Esophagus (tissue), 2 donors: ENCODE results near the gene PHF19. TPM values are rescaled to one million over a fixed set of nuclear protein-coding genes. Genes with fewer than 3 reads are reported as not detected.

ENCODE experiments used
- H3K27ac ChIP-seq, 2 donors: one replicate each; pipeline ENCODE4 v1.5.1; 2013; ENCODE audit warnings: low read depth in 2 of 2, mild to moderate bottlenecking in 2 of 2, inconsistent platforms in 1 of 2, low read length in 1 of 2, moderate library complexity in 1 of 2
- H3K27me3 ChIP-seq, 2 donors: one replicate each; pipeline ENCODE4 v1.6.1; 2013; ENCODE audit warnings: low read length in 2 of 2, control low read depth in 1 of 2, mild to moderate bottlenecking in 1 of 2; ENCODE audit not compliant: insufficient read depth in 2 of 2, control insufficient read depth in 1 of 2
- H3K36me3 ChIP-seq, 2 donors: one replicate each; pipeline ENCODE4 v1.6.1; 2013; ENCODE audit warnings: low read length in 1 of 2; ENCODE audit not compliant: control insufficient read depth in 2 of 2, insufficient read depth in 2 of 2
- H3K4me1 ChIP-seq, 2 donors: one replicate each; pipeline ENCODE4 v1.6.1; 2013; ENCODE audit warnings: low read length in 1 of 2; ENCODE audit not compliant: control insufficient read depth in 2 of 2, insufficient read depth in 2 of 2
- H3K4me3 ChIP-seq, 2 donors: one replicate each; pipeline ENCODE4 v1.5.1; 2013; ENCODE audit warnings: low read length in 2 of 2, mild to moderate bottlenecking in 2 of 2, low read depth in 1 of 2, moderate library complexity in 1 of 2
- H3K9me3 ChIP-seq, 2 donors: one replicate each; pipeline ENCODE4 v1.6.1; 2013; ENCODE audit warnings: mild to moderate bottlenecking in 2 of 2, low read depth in 1 of 2, low read length in 1 of 2, moderate library complexity in 1 of 2; ENCODE audit not compliant: control insufficient read depth in 2 of 2, insufficient read depth in 1 of 2
- WGBS, 2 donors: extraction: QIAGEN DNeasy Blood & Tissue Kit; methylation state at CpG; one replicate each; pipeline ENCODE4 v1.1.7; 2013; 5-methylcytosine and 5-hydroxymethylcytosine counted together
- polyA plus RNA-seq, 2 donors: library from polyadenylated mRNA; stranded (reverse); fragments of 200-250 nt; gene quantifications; one replicate each; pipeline ENCODE4 v1.2.3, GENCODE V29; 2013
- donor health status: healthy with polysubstance abuse.
- donor health status: Bipolar disorder and iron deficiency.

PHF19 gene
- polyA plus RNA-seq, 2 donors: 22.3 to 28.8 TPM

- Histone ChIP-seq H3K9me3 (no peaks in the 10 kb centered on the region), H3K27me3 (no peaks in the 10 kb centered on the region), H3K36me3 (no peaks in the 10 kb centered on the region), H3K4me3 (no peak overlapping the region), H3K4me1 (peaks cover 3 to 5% of the 10 kb centered on the region in 2 donors), H3K27ac (peak overlapping the region; percentile 61 to 82)
- WGBS, 2 donors: 72 to 76% methylated on average over 6 of the region's 6 CpGs
Observed at GRCh38 chr9:120892748-120893610, 16.0 kb upstream of the PHF19 start.

- H3K27me3 ChIP-seq: no peaks in the 10 kb centered on the region
- 60 to 62% methylated on average over 15 of the region's 15 CpGs for WGBS, 2 donors
- peaks cover 3 to 5% of the 10 kb centered on the region in 2 donors for H3K4me1 ChIP-seq
- no peaks in the 10 kb centered on the region for H3K9me3 ChIP-seq
- no peaks in the 10 kb centered on the region for H3K36me3 ChIP-seq
- H3K27ac ChIP-seq: peak overlapping the region; percentile 0 to 55
- no peak overlapping the region for H3K4me3 ChIP-seq
Observed at GRCh38 chr9:120891884-120892747, 15.1 kb upstream of the PHF19 start.

- no peaks in the 10 kb centered on the region for H3K36me3 ChIP-seq
- no peaks in the 10 kb centered on the region for H3K9me3 ChIP-seq
- WGBS, 2 donors: 74 to 81% methylated on average over 10 of the region's 10 CpGs
- H3K27ac ChIP-seq: peak overlapping the region; percentile 75 to 79
- no peak overlapping the region for H3K4me3 ChIP-seq
- H3K4me1 ChIP-seq: peaks cover 0 to 2% of the 10 kb centered on the region in 2 donors
- no peaks in the 10 kb centered on the region for H3K27me3 ChIP-seq
Observed at GRCh38 chr9:120891245-120891883, 14.4 kb upstream of the PHF19 start.

DNA sequence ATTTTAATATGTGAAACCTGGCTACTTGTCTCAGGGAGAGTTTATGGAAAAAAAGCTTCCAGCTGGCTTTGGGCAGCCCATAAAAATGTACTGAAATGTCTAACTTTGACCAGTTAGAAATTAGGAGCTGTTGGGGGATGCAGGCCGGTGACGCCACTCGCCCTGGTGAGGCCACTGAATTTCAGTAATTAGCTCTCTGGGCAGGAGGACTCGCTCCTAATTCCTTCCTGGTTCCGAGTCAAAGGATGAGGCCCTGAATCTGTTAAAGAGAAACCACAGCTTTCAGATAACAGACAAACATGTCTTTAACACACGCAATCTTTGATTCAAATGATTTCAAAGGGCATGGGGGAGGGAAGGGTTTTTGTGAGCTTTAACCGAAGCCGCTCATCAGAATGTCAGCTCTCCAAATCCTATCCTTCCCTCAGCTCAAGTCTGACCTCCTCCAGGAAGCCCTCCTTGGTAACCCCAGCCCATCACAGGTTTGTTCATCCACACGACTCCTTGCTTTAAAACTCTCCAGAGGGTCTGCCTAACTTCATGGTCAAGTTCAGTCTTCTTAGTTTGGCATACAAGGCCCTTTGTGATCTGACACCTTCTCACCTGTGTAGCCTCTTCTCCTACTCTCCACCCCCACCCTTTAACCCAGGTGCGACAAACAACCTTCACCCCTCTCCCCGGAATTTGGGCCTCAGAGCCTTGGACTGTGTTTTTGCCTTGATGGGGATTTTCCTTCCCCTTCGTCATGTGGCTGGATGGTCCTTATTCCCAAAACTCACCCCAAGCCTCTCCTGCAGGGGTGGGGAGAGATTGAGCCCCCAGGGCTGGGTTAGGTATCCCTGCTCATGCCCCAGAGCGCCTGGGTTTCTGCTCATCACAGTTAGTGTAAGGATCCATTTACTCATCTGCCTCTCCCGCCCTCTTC is 13.6 kb upstream of the PHF19 start:
- no peaks in the 10 kb centered on the region for H3K9me3 ChIP-seq
- H3K27ac ChIP-seq: peak overlapping the region; percentile 75 to 79
- H3K27me3 ChIP-seq: no peaks in the 10 kb centered on the region
- H3K4me3 ChIP-seq: no peak overlapping the region
- 71% methylated on average over 14 of the region's 14 CpGs for WGBS, 2 donors
- peaks cover 0 to 2% of the 10 kb centered on the region in 2 donors for H3K4me1 ChIP-seq
- H3K36me3 ChIP-seq: no peaks in the 10 kb centered on the region

DNA sequence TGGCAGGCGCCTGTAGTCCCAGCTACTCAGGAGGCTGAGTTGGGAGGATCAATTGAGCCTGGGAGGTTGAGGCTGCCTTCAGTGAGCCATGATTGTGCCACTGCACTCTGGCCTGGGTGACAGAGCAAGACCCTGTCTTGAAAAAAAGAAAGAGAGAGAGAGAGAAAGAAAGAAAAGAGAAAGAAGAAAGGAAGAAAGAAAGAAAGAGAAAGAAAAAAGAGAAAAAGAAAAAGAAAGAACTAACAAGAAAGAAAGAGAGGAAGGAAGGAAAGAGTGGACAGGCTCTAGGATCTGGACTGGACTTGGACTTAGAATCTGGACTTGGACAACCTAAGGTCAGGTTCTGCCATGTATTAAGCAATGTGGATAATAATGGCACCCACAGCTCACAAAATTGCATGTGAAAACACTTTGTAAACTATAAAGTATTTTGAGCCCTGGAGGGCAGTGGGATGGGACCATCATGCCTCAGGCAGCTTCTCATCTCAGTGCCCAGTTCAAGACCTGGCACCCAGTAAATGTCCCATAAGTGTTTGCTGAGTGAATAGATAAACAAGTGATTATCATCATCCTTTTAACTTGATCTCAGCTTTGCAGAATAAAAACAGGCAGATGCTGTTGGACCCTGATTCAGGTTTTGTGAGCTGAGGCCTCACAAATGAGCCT is 12.8 kb upstream of the PHF19 start:
- Histone ChIP-seq H3K27ac (peak overlapping the region; percentile 61 to 75), H3K4me1 (peaks cover 0 to 2% of the 10 kb centered on the region in 2 donors), H3K36me3 (no peaks in the 10 kb centered on the region), H3K9me3 (no peaks in the 10 kb centered on the region), H3K4me3 (no peak overlapping the region), H3K27me3 (no peaks in the 10 kb centered on the region)
- 97 to 100% methylated on average over 1 of the region's 1 CpG for WGBS, 2 donors

DNA sequence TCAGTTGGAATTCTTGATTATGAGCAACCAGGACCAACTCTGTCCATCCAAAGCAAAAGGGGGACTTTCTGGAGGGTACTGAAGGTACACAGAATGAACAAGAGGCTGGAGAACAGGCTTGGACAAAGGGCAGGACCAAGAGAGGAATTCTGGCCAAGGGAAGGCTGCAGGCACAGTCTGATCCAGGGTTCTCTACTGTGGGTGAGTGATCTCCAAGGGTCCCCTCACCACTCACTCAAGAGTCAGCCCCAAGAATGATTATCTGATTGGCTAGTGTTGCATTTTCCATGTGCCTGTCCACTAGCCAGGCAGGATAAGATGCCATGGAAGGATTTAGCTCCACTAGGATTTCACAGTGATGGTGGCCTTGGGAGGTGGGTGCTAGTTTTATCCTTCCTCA is 11.6 kb upstream of the PHF19 start:
- no peak overlapping the region for H3K4me3 ChIP-seq

GRCh38 chr9:120886490-120886967 is 9.5 kb upstream of the PHF19 start:
- Histone ChIP-seq H3K4me1 (no peaks in the 10 kb centered on the region), H3K4me3 (no peak overlapping the region)
- 64 to 69% methylated on average over 8 of the region's 8 CpGs for WGBS, 2 donors

More for the DNA sequence above, 11.6 kb upstream of the PHF19 start:
- no peaks in the 10 kb centered on the region for H3K9me3 ChIP-seq
- H3K4me1 ChIP-seq: no peaks in the 10 kb centered on the region
- no peaks in the 10 kb centered on the region for H3K36me3 ChIP-seq
- H3K27me3 ChIP-seq: no peaks in the 10 kb centered on the region
- peak overlapping the region in 1 of 2 donors; percentile 40 for H3K27ac ChIP-seq

GRCh38 chr9:120885958-120886357 is 9.0 kb upstream of the PHF19 start:
- Histone ChIP-seq H3K27me3 (no peaks in the 10 kb centered on the region), H3K9me3 (no peaks in the 10 kb centered on the region), H3K36me3 (no peaks in the 10 kb centered on the region), H3K27ac (peak overlapping the region in 1 of 2 donors; percentile 15), H3K4me3 (no peak overlapping the region), H3K4me1 (no peaks in the 10 kb centered on the region)
- WGBS, 2 donors: 62 to 65% methylated on average over 5 of the region's 5 CpGs

More at GRCh38 chr9:120886490-120886967, 9.5 kb upstream of the PHF19 start:
- no peaks in the 10 kb centered on the region for H3K9me3 ChIP-seq
- no peaks in the 10 kb centered on the region for H3K36me3 ChIP-seq
- H3K27ac ChIP-seq: peak overlapping the region in 1 of 2 donors; percentile 15
- H3K27me3 ChIP-seq: no peaks in the 10 kb centered on the region
